Measurements from ENCODE around the gene ARSI.

The ARSI gene

GRCh38 chr5:150302301-150303069, at the start of gene ARSI:
Gene ARSI, minus strand, starts transcription at chr5:150302905. Its CDS starts 532 bp downstream, at chr5:150302373.
- DNase-seq = peak in 1 of 2 experiments; percentile 19

GRCh38 chr5:150350524-150351344, 48.0 kb upstream of the ARSI start:
- DNase-seq = peak in 1 of 2 experiments; percentile 52

GRCh38 chr5:150349681-150350275, 47.1 kb upstream of the ARSI start:
- DNase-seq = no peak

- DNase-seq = no peak
Observed at GRCh38 chr5:150347451-150347850, 44.7 kb upstream of the ARSI start.

GRCh38 chr5:150347003-150347402, 44.3 kb upstream of the ARSI start:
- DNase-seq = no peak

GRCh38 chr5:150346592-150346991, 43.9 kb upstream of the ARSI start:
- no peak for DNase-seq

GRCh38 chr5:150345716-150346115, 43.0 kb upstream of the ARSI start:
- no peak for DNase-seq

GRCh38 chr5:150343994-150344631, 41.4 kb upstream of the ARSI start:
- no peak for DNase-seq

- no peak for DNase-seq
Observed at GRCh38 chr5:150342583-150342982, 39.9 kb upstream of the ARSI start.

- no peak for DNase-seq
Observed at GRCh38 chr5:150341989-150342388, 39.3 kb upstream of the ARSI start.

- no peak for DNase-seq
Observed at GRCh38 chr5:150341331-150341730, 38.6 kb upstream of the ARSI start.

- no peak for DNase-seq
Observed at GRCh38 chr5:150340614-150341255, 38.0 kb upstream of the ARSI start.

GRCh38 chr5:150339841-150340240, 37.1 kb upstream of the ARSI start:
- DNase-seq = no peak

GRCh38 chr5:150339165-150339564, 36.5 kb upstream of the ARSI start:
- DNase-seq = no peak

- no peak for DNase-seq
Observed at GRCh38 chr5:150338546-150338945, 35.8 kb upstream of the ARSI start.

- DNase-seq = no peak
Observed at GRCh38 chr5:150335778-150336177, 33.1 kb upstream of the ARSI start.

GRCh38 chr5:150333400-150333799, 30.7 kb upstream of the ARSI start:
- no peak for DNase-seq

GRCh38 chr5:150329881-150330876, 27.5 kb upstream of the ARSI start:
- no peak for DNase-seq

GRCh38 chr5:150329038-150329437, 26.3 kb upstream of the ARSI start:
- DNase-seq = no peak

GRCh38 chr5:150328515-150328914, 25.8 kb upstream of the ARSI start:
- DNase-seq = no peak

- DNase-seq = no peak
Observed at GRCh38 chr5:150327139-150327538, 24.4 kb upstream of the ARSI start.
